ENCODE results near the gene RGS11.

RGS11 gene

DNA sequence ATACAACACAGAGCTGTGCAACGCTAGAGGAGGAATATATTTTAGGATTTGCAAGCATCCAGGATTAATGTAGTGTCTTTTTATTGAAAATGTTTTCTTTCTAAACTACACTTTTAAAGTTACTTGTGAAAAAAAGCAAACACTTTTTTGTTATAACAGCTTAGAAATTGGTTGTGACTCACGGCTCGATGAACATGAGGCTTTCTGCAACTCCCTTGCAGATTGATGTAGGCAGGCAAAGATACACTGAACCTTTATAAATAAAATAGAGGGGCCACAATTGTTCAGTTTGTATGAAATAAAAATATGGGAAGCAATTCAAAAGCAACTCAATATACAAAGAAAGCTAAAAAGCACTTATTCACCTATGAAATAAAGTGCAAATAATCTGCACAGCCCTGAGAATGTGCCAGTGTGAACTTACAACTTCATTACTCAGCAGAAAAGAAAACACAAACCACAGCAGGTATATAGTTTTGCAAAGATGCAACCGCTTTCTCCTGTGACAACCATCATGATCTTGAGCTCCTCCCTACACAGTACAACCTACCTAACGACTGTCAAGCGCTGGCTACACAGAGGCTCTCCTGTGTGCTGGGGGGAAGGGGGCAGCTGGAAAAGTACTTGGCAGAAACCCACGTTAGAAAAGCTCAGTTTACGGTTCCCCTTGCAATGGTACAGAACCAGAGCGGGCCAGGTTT, 47.4 kb downstream of the RGS11 start:
- DNase-seq = no peak

DNA sequence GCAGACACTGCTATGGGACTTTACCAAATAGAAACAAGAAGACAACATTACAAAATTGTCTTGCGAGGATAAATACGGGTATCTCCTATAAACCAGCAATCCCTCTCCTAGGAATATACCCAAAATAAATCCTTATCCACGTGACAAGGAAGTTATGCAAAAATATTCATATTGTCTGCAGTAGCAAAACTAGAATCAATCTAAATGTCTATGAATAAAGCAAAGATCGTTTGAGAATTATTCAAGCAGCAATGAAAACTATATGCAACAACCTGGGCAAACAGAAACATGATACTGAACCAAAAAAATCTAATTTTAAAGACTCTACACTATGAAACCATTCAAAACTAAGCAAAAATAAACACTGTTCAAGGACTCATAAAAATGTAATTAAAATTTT, 55.7 kb downstream of the RGS11 start:
- DNase-seq = no peak

All from NCI-H1694 treated with DMSO at 0.1 percent for 48 hours (cell line).